HG02970 (cell line): ENCODE results near the gene BRIP1.
"Not testable (repeated sequence)": the region's sequence is repeated elsewhere in the genome, so short reads cannot be mapped to it uniquely, and the experiment has no call there.

Experiments
- ATAC-seq: cut with Tn5 transposase; IDR thresholded peaks from one replicate; pipeline ENCODE4 v1.9.1; 2021; ENCODE audit warnings: mild to moderate bottlenecking, moderate library complexity, moderate number of reproducible peaks; ENCODE audit not compliant: unreplicated experiment, low FRiP score

The BRIP1 gene

GRCh38 chr17:61736438-61736837 lies 126.9 kb downstream of the BRIP1 start:
- no peak for ATAC-seq

DNA sequence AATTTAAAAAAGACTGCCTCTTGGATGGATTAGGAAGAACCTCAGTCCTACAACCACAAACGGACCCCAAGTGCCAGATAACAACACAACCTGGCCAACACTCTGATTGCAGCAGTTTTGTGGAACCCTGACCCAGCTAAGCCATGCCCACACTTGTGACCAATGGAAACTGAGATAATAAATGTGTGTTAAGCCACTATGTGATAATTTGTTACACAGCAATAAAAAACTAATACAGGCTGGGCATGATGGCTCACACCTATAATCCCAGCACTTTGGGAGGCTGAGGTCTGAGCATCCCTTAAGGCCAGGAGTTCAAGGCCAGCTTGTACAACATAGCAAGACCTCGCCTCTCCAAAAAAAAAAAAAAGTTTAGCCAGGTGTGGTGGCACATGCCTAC lies 127.5 kb downstream of the BRIP1 start:
- ATAC-seq: no peak

GRCh38 chr17:61734466-61734865 lies 128.9 kb downstream of the BRIP1 start:
- no peak for ATAC-seq

DNA sequence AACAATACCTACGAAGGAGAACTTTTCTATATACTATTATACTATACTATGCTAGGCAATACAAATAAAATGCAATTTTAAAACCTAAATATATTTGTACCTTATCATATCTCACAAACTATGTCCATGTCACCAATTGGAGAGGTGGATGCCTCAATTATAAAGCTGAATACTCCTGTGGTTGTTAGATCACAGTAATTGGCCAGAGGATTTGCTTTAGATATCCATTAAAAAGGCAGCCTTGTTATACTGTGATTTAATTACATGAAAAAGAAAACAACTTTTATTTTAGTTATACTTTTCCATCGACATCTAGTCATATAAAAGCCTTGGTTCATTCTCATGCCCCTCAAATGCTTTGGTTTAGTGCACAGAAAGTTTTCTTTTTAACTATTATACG lies 129.3 kb downstream of the BRIP1 start:
- ATAC-seq: no peak

DNA sequence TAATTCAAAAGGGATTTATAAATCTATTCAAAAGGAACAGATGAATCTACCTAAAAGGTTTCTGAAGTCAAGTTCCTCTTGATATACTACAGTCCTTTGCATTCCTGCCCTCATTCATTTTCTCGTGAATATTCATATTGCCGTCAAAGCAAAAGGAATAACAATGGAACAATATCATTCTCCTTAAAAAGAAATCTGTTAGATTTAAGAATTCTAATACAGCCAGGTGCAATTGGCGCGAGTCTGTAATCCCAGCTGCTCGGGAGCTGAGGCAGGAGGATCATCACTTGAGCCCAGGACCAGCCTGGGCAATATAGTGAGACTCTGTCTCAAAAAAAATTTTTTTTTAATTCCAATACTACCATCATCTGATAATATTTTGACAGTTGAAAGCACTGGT lies 130.3 kb downstream of the BRIP1 start:
- no peak for ATAC-seq

DNA sequence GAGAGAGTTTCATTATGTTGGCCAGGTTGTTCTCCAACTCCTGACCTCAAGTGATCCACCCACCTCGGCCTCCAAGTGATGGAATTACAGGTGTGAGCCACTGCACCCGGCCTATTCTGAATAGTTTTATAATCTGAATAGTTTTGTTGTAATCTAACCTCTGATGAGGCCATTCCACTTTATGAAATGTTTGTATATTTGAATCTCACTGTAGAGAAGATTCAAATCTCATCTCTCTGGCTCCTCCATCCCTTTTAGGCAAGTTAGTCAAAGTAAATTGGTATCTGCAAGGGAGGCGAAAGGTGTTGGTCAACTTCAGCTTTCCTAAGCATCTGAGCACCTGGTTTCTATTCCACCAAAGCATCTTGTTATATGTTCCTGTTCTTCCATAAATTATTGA lies 131.2 kb downstream of the BRIP1 start:
- no peak for ATAC-seq

DNA sequence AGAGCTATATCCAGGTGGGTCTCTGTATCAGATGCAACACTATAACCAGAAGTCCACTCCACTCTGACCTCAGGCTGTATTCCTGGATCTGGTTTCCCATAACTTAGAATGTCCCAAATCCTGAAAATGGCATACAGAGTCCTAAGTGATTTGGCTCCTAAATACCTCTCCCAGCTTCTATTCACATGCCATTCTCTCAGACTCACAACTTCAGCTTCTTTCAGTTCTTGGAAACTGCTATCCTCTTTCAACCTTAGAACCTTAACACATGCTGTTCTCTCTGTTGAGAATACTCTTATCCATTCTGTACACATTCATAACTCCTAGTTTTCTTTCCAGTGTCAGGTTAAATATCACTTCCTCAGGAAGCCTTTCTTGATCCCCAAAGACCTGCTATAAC lies 132.0 kb downstream of the BRIP1 start:
- ATAC-seq: no peak

GRCh38 chr17:61729690-61730268 lies 133.5 kb downstream of the BRIP1 start:
- ATAC-seq: no peak

DNA sequence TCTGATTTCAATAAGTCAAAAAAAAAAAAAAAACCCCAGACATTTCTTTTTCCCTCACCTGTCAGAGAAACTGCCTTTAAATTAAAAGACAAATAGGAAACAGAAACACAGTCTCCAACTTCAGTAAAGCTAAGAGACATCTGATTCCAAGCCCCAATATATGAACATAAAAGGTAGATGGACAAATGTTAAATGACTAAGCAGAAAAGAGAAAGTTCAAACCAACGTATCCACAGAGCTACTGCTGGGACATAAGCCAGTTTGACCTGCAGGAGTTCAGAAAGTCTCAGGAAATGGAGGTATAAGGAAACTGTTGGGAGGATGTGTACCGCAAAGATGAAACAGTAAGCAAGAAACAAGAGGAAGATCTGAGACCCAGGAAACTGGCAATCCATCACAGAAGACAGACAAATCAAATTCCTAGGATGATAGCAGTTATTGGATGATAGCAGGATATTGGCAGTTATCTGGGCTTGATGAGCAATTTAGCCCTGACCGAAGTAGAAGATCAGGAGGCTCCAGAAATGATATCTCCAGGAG lies 135.0 kb downstream of the BRIP1 start:
- ATAC-seq: no peak

GRCh38 chr17:61727798-61728197 lies 135.5 kb downstream of the BRIP1 start:
- ATAC-seq: not testable (repeated sequence)

- no peak for ATAC-seq
These were observed 136.4 kb downstream of the BRIP1 start for GRCh38 chr17:61726977-61727376.

- no peak for ATAC-seq
These were observed 138.6 kb downstream of the BRIP1 start for GRCh38 chr17:61724777-61725176.

DNA sequence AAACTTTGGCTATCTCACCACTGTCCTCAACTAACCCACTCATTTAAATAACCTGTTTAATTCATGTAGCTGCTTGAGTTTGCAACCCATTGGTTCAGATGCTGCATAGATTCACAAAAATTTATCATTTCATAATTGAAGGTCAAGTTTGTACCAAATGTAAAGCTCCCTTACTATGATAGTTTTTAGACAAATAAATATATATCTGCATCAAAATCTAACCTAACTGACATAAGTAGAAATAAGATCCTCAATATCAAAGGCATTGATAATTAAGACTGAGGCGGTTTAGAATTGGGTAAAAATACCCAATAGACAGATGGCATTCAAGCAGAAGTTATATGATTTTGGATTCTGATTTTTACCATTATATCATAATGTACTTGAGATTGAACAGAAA lies 139.4 kb downstream of the BRIP1 start:
- no peak for ATAC-seq

DNA sequence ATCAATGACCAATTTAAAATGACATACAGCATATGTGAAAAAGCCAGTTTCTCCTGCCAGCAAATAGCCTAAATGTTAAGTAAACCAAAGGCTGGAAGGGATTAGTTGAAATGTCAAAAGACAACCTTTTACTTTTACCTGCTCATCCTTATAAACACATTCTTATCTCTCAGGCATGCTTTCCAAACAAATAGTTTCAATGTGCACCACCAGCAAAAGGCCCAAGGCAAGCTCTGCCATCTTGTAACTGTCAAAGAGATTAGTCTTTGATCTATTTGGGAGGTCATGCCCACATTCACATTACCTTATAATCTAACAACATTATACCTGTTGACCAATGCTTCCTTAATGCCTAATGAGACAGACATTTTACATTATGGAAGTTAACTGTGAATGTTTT lies 140.1 kb downstream of the BRIP1 start:
- ATAC-seq: no peak

DNA sequence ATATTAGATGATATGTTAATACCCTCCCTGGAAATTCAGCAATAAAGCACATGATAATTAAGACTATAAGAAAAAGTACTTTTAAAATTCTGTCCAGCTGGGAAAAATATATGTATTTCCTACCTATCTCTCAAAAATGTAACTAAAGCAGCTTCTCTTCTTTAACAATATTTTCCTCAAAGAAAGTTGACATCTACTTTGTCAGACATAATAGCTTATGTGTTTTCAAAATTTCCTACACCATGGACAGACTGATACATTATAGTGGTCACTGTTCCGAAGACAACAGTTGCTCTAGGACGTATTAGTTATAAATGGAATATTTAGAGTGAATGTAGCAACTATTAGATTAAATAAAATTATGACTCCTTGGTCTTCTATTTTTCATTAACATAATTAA lies 140.9 kb downstream of the BRIP1 start:
- ATAC-seq: no peak

GRCh38 chr17:61720016-61720795 lies 143.1 kb downstream of the BRIP1 start:
- ATAC-seq: no peak

- ATAC-seq: not testable (repeated sequence)
These were observed 144.1 kb downstream of the BRIP1 start for GRCh38 chr17:61719220-61719619.

GRCh38 chr17:61718022-61718421 lies 145.3 kb downstream of the BRIP1 start:
- no peak for ATAC-seq

DNA sequence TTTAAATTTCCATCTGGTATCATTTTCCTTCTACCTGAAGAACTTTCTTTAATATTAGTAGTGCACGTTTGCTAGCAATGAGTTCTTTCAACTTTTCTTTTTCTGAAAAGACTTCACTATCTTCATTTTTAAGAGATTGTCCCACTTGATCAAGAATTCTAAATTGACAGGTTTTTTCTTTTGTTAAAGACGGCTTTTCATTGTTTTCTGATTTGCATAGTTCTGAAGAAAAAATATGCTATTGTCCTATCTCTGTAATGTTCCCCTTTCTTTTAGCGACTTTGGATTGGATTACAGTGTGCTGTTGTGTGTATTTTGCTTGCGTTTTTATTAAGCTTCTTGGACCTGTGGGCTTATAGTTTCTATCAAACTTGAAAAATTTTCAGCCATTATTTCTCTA lies 146.0 kb downstream of the BRIP1 start:
- ATAC-seq: no peak

DNA sequence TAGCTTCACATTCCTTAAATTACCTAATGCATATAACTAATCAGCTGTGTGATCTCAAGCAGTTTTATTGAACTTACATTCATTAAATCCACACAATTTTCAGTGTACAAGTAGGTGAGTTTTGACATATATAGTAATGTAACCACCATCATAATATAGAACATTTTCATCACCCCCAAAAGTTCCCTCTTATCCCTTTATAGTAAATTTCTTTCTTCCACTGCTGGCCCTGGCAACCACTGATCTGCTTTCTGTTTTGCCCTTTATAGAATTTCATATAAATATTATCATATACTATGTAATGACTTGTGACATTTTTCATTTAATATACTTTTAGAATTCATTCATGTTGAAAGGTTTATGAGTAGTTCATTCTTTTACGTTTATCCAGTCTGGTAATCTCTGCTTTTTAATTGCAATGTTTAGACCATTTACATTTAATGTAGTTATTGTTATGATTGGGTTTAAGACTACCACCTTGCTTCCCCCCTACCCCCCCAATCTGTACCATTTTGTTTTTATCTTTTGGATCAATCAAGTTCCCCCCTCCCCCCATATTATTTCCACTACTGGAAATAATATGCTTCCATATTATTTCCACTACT lies 147.0 kb downstream of the BRIP1 start:
- ATAC-seq: no peak

- no peak for ATAC-seq
These were observed 148.0 kb downstream of the BRIP1 start for GRCh38 chr17:61715348-61715747.

GRCh38 chr17:61714300-61714699 lies 149.0 kb downstream of the BRIP1 start:
- no peak for ATAC-seq
